HEK293 (cell line): ENCODE measurements around the gene ARMC7.

ENCODE experiments used
- CTCF ChIA-PET: fragments of 350-600 bp; formaldehyde crosslinking; extraction: SDS; loops from one replicate; lab custom pipeline; 2021; ENCODE audit warnings: antibody characterized with exemption; lab: Yijun Ruan, JAX
- POLR2A ChIA-PET: fragments of 300-600 bp; formaldehyde crosslinking; extraction: SDS; loops from one replicate; lab custom pipeline; 2020; ENCODE audit warnings: antibody characterized with exemption, inconsistent platforms; lab: Yijun Ruan, JAX
- H3K27ac ChIP-seq: fragments of 200-500 bp; sonication (Bioruptor generic); 2 replicates; pipeline ENCODE4 v1.5.1; 2014; ENCODE audit warnings: low read depth, low read length, control low read depth, inconsistent platforms; ENCODE audit errors: extremely low read depth
- H3K36me3 ChIP-seq, 2 experiments: fragments of 200-500 bp in 1 of 2; sonication (Bioruptor generic) in 1 of 2; 1 replicate in 1 of 2; 2 replicates in 1 of 2; pipeline ENCODE4 v1.5.1; 2014 to 2017; ENCODE audit warnings: inconsistent platforms in 2 of 2, low read length in 2 of 2; ENCODE audit not compliant: control insufficient read depth in 2 of 2, insufficient read depth in 1 of 2
- H3K4me1 ChIP-seq: fragments of 200-500 bp; sonication (Bioruptor generic); 2 replicates; pipeline ENCODE4 v1.5.1; 2014; ENCODE audit warnings: mild to moderate bottlenecking, low read length, inconsistent platforms; ENCODE audit not compliant: control insufficient read depth, insufficient read depth
- H3K4me3 ChIP-seq: 2 replicates; pipeline ENCODE4 v1.5.1; 2011; ENCODE audit warnings: low read depth, mild to moderate bottlenecking, control low read depth, low read length, moderate library complexity
- H3K9me3 ChIP-seq: fragments of 200-500 bp; sonication (Bioruptor generic); 2 replicates; pipeline ENCODE4 v1.5.1; 2014; ENCODE audit warnings: low read depth, low read length, inconsistent platforms; ENCODE audit not compliant: control insufficient read depth, insufficient read depth
- EGR2 ChIP-seq: fragments of 450-650 bp; formaldehyde crosslinking; IDR thresholded peaks from 2 replicates; pipeline ENCODE4 v1.5.1; 2016; ENCODE audit warnings: low read depth, missing biosample characterization, missing genetic modification characterization
- IKZF3 ChIP-seq: fragments of 450-650 bp; IDR thresholded peaks from 2 replicates; pipeline ENCODE4 v1.5.0; 2018; ENCODE audit warnings: missing biosample characterization, mild to moderate bottlenecking, missing genetic modification characterization, moderate library complexity
- KLF1 ChIP-seq: fragments of 450-650 bp; formaldehyde crosslinking; IDR thresholded peaks from 2 replicates; pipeline ENCODE4 v1.5.1; 2016; ENCODE audit warnings: missing biosample characterization, missing genetic modification characterization
- KLF10 ChIP-seq: fragments of 450-650 bp; IDR thresholded peaks from 2 replicates; pipeline ENCODE4 v1.5.1; 2018; ENCODE audit warnings: missing biosample characterization, mild to moderate bottlenecking, missing genetic modification characterization
- KLF8 ChIP-seq: fragments of 450-650 bp; formaldehyde crosslinking; IDR thresholded peaks from 2 replicates; pipeline ENCODE4 v1.5.1; 2016; ENCODE audit warnings: missing biosample characterization, missing genetic modification characterization
- KLF9 ChIP-seq: fragments of 450-650 bp; formaldehyde crosslinking; IDR thresholded peaks from 2 replicates; pipeline ENCODE4 v1.5.1; 2016; ENCODE audit warnings: missing biosample characterization, missing genetic modification characterization, low read depth
- PATZ1 ChIP-seq: fragments of 450-650 bp; formaldehyde crosslinking; IDR thresholded peaks from 2 replicates; pipeline ENCODE4 v1.5.1; 2016; ENCODE audit warnings: missing biosample characterization, missing genetic modification characterization
- PRDM1 ChIP-seq: fragments of 450-650 bp; formaldehyde crosslinking; IDR thresholded peaks from 2 replicates; pipeline ENCODE4; 2016; ENCODE audit warnings: missing biosample characterization, missing genetic modification characterization
- SP2 ChIP-seq: fragments of 450-650 bp; formaldehyde crosslinking; IDR thresholded peaks from 2 replicates; pipeline ENCODE4 v1.5.1; 2016; ENCODE audit warnings: missing biosample characterization, missing genetic modification characterization
- SP3 ChIP-seq: fragments of 450-650 bp; formaldehyde crosslinking; IDR thresholded peaks from 2 replicates; pipeline ENCODE4 v1.5.1; 2016; ENCODE audit warnings: missing biosample characterization, missing genetic modification characterization
- ZFP69B ChIP-seq: fragments of 450-650 bp; formaldehyde crosslinking; IDR thresholded peaks from 2 replicates; pipeline ENCODE4 v1.5.1; 2016; ENCODE audit warnings: missing biosample characterization, missing genetic modification characterization
- ZNF2 ChIP-seq: fragments of 450-650 bp; formaldehyde crosslinking; IDR thresholded peaks from 2 replicates; pipeline ENCODE4 v1.5.1; 2016; ENCODE audit warnings: missing biosample characterization, missing genetic modification characterization
- ZNF335 ChIP-seq: fragments of 450-650 bp; formaldehyde crosslinking; conservative IDR thresholded peaks from 2 replicates; pipeline ENCODE4 v1.5.1; 2016; ENCODE audit warnings: missing biosample characterization, missing genetic modification characterization
- ZNF354C ChIP-seq: fragments of 450-650 bp; formaldehyde crosslinking; IDR thresholded peaks from 2 replicates; pipeline ENCODE4 v1.5.1; 2016; ENCODE audit warnings: missing biosample characterization, missing genetic modification characterization, low read depth, borderline replicate concordance
- ZNF600 ChIP-seq: fragments of 450-650 bp; formaldehyde crosslinking; IDR thresholded peaks from 2 replicates; pipeline ENCODE4 v1.5.1; 2016; ENCODE audit warnings: missing biosample characterization, missing genetic modification characterization
- ZNF610 ChIP-seq: fragments of 450-650 bp; formaldehyde crosslinking; IDR thresholded peaks from 2 replicates; pipeline ENCODE4 v1.5.1; 2016; ENCODE audit warnings: missing biosample characterization, missing genetic modification characterization, borderline replicate concordance
- ZNF654 ChIP-seq: fragments of 450-650 bp; formaldehyde crosslinking; IDR thresholded peaks from 2 replicates; pipeline ENCODE4 v1.5.1; 2016; ENCODE audit warnings: low read depth, missing biosample characterization, missing genetic modification characterization
- ZNF660 ChIP-seq: fragments of 450-650 bp; IDR thresholded peaks from 2 replicates; pipeline ENCODE4 v1.5.1; 2018; ENCODE audit warnings: missing biosample characterization, mild to moderate bottlenecking, missing genetic modification characterization
- ZNF837 ChIP-seq: fragments of 450-650 bp; formaldehyde crosslinking; IDR thresholded peaks from 2 replicates; pipeline ENCODE4 v1.5.1; 2016; ENCODE audit warnings: missing biosample characterization, missing genetic modification characterization
- TF ChIP-seq, protein P1 (sequence below): fragments of 450-650 bp; formaldehyde crosslinking; IDR thresholded peaks from 2 replicates; pipeline ENCODE4 v1.5.1; 2016; ENCODE audit warnings: missing biosample characterization, missing genetic modification characterization
- TF ChIP-seq, protein P2 (sequence below): fragments of 450-650 bp; formaldehyde crosslinking; IDR thresholded peaks from 2 replicates; pipeline ENCODE4 v1.5.1; 2016; ENCODE audit warnings: missing biosample characterization, missing genetic modification characterization
- TF ChIP-seq, protein P3 (sequence below): fragments of 450-650 bp; formaldehyde crosslinking; IDR thresholded peaks from 2 replicates; pipeline ENCODE4 v1.5.1; 2017; ENCODE audit warnings: missing biosample characterization, missing genetic modification characterization

Gene ARMC7

GRCh38 chr17:75130059-75130631, 20.4 kb downstream of the ARMC7 start:
- no peaks in the 10 kb centered on the region for H3K9me3 ChIP-seq
- peaks cover 3% of the 10 kb centered on the region; the same call in 1 of the 2 replicates for H3K4me1 ChIP-seq
- CTCF ChIA-PET, result interaction anchor here (0.6 to 4.3 kb wide), 19 partner anchors 7 to 1540 kb away, joined by 3 to 86 read pairs (median 4); partner anchors contain the start of gene HID1
- TF ChIP-seq ZNF2 (tag by site-specific recombination), result peak; percentile 93
- no peak for TF ChIP-seq ZNF354C (tag by site-specific recombination)
- H3K36me3 ChIP-seq, result peaks cover 6 to 34% of the 10 kb centered on the region in 2 experiments
- POLR2A ChIA-PET, result interaction anchor here (0.5 to 3.9 kb wide), 14 partner anchors 8 to 257 kb away, joined by 3 to 20 read pairs (median 4); partner anchors contain the start of genes ARMC7, JPT1 and NUP85
- H3K4me3 ChIP-seq, result peak overlapping the region; percentile 61; the same call in 1 of the 2 replicates
- peak overlapping the region; percentile 5; the same call in 1 of the 2 replicates for H3K27ac ChIP-seq

DNA sequence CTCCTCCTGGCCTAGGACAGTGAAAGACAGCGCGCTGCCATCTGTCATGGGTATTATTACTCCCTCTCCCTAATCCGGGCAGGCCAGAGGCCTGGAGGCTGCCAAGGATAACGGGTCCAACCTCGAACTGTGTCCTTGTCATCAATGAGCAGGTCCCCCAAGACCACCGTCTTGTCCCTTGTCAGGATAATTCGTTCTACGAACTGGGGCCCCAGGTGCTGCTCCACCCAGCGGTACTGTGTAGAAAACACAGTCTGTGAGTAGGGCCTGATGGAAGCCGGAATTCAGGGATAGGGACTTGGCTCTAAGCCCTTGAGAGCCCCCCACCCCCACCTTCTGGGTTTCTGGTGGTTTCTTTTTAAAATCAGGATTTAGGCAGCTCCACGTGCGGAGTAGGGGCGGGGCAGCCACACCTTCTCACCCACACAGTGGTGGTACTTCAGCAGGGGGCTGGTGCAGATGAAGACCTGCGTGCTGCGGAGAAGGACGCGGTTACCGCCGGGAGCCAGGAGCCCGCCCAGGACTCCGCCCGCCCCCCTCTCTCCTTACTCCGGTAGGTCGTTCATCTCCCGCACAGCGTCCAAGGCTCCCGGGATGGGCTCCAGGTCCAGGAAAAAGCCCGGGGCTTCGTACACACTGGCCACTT, 21.0 kb downstream of the ARMC7 start:
- peaks cover 12 to 38% of the 10 kb centered on the region in 2 experiments for H3K36me3 ChIP-seq
- H3K9me3 ChIP-seq, result no peaks in the 10 kb centered on the region
- peak overlapping the region; percentile 94 for H3K27ac ChIP-seq
- ChIA-PET CTCF (interaction anchor here (0.6 to 4.3 kb wide), 28 partner anchors 7 to 1539 kb away, joined by 3 to 86 read pairs (median 4); partner anchors contain the start of genes HID1 and MRPL58), POLR2A (interaction anchor here (0.5 to 3.9 kb wide), 19 partner anchors 8 to 355 kb away, joined by 3 to 20 read pairs (median 4); partner anchors contain the start of genes ARMC7, JPT1, MRPL58 and NAT9)
- peak overlapping the region; percentile 61 for H3K4me3 ChIP-seq
- peaks cover 3% of the 10 kb centered on the region; the same call in 1 of the 2 replicates for H3K4me1 ChIP-seq
- TF ChIP-seq KLF8, result 0 out of 2 replicates have a peak, but pooled peaks have one; percentile 76
- peak; percentile 59 for TF ChIP-seq ZNF600 (tag by site-specific recombination)
- no peak for TF ChIP-seq ZNF837
- peak; percentile 70 for TF ChIP-seq PATZ1
- peak; percentile 77; the same call in 1 of the 2 replicates for TF ChIP-seq ZNF2 (tag by site-specific recombination)
- peak; percentile 63 for TF ChIP-seq ZNF660 (tag by site-specific recombination)
- TF ChIP-seq SP2 (tag by site-specific recombination), result peak; percentile 59
- no peak for TF ChIP-seq ZFP69B (tag by site-specific recombination)
- no peak for TF ChIP-seq ZNF354C (tag by site-specific recombination)
- TF ChIP-seq, protein P1, sequence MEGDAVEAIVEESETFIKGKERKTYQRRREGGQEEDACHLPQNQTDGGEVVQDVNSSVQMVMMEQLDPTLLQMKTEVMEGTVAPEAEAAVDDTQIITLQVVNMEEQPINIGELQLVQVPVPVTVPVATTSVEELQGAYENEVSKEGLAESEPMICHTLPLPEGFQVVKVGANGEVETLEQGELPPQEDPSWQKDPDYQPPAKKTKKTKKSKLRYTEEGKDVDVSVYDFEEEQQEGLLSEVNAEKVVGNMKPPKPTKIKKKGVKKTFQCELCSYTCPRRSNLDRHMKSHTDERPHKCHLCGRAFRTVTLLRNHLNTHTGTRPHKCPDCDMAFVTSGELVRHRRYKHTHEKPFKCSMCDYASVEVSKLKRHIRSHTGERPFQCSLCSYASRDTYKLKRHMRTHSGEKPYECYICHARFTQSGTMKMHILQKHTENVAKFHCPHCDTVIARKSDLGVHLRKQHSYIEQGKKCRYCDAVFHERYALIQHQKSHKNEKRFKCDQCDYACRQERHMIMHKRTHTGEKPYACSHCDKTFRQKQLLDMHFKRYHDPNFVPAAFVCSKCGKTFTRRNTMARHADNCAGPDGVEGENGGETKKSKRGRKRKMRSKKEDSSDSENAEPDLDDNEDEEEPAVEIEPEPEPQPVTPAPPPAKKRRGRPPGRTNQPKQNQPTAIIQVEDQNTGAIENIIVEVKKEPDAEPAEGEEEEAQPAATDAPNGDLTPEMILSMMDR (tag by site-specific recombination), result peak; percentile 70
- TF ChIP-seq PRDM1, result no peak
- TF ChIP-seq EGR2 (tag by site-specific recombination), result peak; percentile 25; the same call in 1 of the 2 replicates
- peak; percentile 7 for TF ChIP-seq ZNF654 (tag by site-specific recombination)
- TF ChIP-seq KLF1 (tag by site-specific recombination), result peak; percentile 87
- TF ChIP-seq, protein P2, sequence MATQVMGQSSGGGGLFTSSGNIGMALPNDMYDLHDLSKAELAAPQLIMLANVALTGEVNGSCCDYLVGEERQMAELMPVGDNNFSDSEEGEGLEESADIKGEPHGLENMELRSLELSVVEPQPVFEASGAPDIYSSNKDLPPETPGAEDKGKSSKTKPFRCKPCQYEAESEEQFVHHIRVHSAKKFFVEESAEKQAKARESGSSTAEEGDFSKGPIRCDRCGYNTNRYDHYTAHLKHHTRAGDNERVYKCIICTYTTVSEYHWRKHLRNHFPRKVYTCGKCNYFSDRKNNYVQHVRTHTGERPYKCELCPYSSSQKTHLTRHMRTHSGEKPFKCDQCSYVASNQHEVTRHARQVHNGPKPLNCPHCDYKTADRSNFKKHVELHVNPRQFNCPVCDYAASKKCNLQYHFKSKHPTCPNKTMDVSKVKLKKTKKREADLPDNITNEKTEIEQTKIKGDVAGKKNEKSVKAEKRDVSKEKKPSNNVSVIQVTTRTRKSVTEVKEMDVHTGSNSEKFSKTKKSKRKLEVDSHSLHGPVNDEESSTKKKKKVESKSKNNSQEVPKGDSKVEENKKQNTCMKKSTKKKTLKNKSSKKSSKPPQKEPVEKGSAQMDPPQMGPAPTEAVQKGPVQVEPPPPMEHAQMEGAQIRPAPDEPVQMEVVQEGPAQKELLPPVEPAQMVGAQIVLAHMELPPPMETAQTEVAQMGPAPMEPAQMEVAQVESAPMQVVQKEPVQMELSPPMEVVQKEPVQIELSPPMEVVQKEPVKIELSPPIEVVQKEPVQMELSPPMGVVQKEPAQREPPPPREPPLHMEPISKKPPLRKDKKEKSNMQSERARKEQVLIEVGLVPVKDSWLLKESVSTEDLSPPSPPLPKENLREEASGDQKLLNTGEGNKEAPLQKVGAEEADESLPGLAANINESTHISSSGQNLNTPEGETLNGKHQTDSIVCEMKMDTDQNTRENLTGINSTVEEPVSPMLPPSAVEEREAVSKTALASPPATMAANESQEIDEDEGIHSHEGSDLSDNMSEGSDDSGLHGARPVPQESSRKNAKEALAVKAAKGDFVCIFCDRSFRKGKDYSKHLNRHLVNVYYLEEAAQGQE, result no peak
- TF ChIP-seq KLF10 (tag by site-specific recombination), result peak; percentile 82
- TF ChIP-seq, protein P3, sequence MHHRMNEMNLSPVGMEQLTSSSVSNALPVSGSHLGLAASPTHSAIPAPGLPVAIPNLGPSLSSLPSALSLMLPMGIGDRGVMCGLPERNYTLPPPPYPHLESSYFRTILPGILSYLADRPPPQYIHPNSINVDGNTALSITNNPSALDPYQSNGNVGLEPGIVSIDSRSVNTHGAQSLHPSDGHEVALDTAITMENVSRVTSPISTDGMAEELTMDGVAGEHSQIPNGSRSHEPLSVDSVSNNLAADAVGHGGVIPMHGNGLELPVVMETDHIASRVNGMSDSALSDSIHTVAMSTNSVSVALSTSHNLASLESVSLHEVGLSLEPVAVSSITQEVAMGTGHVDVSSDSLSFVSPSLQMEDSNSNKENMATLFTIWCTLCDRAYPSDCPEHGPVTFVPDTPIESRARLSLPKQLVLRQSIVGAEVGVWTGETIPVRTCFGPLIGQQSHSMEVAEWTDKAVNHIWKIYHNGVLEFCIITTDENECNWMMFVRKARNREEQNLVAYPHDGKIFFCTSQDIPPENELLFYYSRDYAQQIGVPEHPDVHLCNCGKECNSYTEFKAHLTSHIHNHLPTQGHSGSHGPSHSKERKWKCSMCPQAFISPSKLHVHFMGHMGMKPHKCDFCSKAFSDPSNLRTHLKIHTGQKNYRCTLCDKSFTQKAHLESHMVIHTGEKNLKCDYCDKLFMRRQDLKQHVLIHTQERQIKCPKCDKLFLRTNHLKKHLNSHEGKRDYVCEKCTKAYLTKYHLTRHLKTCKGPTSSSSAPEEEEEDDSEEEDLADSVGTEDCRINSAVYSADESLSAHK, result peak; percentile 78
- peak; percentile 62 for TF ChIP-seq IKZF3 (tag by site-specific recombination)
- TF ChIP-seq ZNF610, result no peak
- peak; percentile 86 for TF ChIP-seq KLF9 (tag by site-specific recombination)
- TF ChIP-seq SP3, result peak; percentile 72
- TF ChIP-seq ZNF335 (tag by site-specific recombination), result peak; percentile 65
